CD14-positive monocyte (primary cell): Measurements from ENCODE around the gene CSNK2A3. TPM values are rescaled to one million over a fixed set of nuclear protein-coding genes. Genes with fewer than 3 reads are reported as not detected.

ENCODE experiments used
- DNase-seq, 3 donors: peaks; one replicate each; pipeline ENCODE4 v3.0.0-alpha.2; 2011 to 2022
- H2AFZ ChIP-seq: 2 replicates; pipeline ENCODE4 v1.6.0; 2012; ENCODE audit warnings: mild to moderate bottlenecking, low read depth, low read length, inconsistent platforms; ENCODE audit not compliant: insufficient read depth, poor library complexity, severe bottlenecking
- H3K27ac ChIP-seq, 2 donors: 1 replicate in 1 of 2; 2 replicates in 1 of 2; pipeline ENCODE4 v1.5.1; 2012 to 2013; ENCODE audit warnings: low read length in 2 of 2, control low read depth in 1 of 2, inconsistent platforms in 1 of 2, low read depth in 1 of 2, mild to moderate bottlenecking in 1 of 2
- H3K27me3 ChIP-seq, 2 donors: one replicate each; pipeline versions ENCODE4 v1.6.0 to v1.6.1; 2011 to 2013; ENCODE audit warnings: low read length in 2 of 2; ENCODE audit not compliant: control insufficient read depth in 2 of 2, insufficient read depth in 2 of 2
- H3K36me3 ChIP-seq, 2 donors: replicated peaks in 1 of 2; 1 replicate in 1 of 2; 2 replicates in 1 of 2; pipeline versions ENCODE4 v1.5.1 to v1.6.1; 2012 to 2013; ENCODE audit warnings: low read length in 2 of 2, control low read depth in 1 of 2, inconsistent platforms in 1 of 2, mild to moderate bottlenecking in 1 of 2; ENCODE audit not compliant: insufficient read depth in 2 of 2, control insufficient read depth in 1 of 2
- H3K4me1 ChIP-seq, 2 donors: 1 replicate in 1 of 2; 2 replicates in 1 of 2; pipeline versions ENCODE4 v1.5.1 to v1.6.1; 2012 to 2013; ENCODE audit warnings: low read length in 2 of 2, control low read depth in 1 of 2, inconsistent platforms in 1 of 2, mild to moderate bottlenecking in 1 of 2, moderate library complexity in 1 of 2; ENCODE audit not compliant: insufficient read depth in 2 of 2, control insufficient read depth in 1 of 2
- H3K4me2 ChIP-seq: replicated peaks from 2 replicates; pipeline ENCODE3; 2012; ENCODE audit warnings: low read length, moderate library complexity, mild to moderate bottlenecking; ENCODE audit not compliant: poor library complexity, severe bottlenecking; ENCODE audit errors: extremely low read depth
- H3K4me3 ChIP-seq, 3 experiments: fragments of 200-600 bp in 1 of 3; sonication (generic) in 1 of 3; replicated peaks in 1 of 3; 1 replicate in 2 of 3; 2 replicates in 1 of 3; pipeline ENCODE4 v1.5.1; 2011 to 2013; ENCODE audit warnings: low read length in 3 of 3, mild to moderate bottlenecking in 3 of 3, control low read depth in 2 of 3, low read depth in 2 of 3, inconsistent platforms in 1 of 3, moderate library complexity in 1 of 3
- H3K79me2 ChIP-seq: 2 replicates; pipeline ENCODE4 v1.6.0; 2012; ENCODE audit warnings: mild to moderate bottlenecking, control low read depth, inconsistent platforms, low read length, moderate library complexity; ENCODE audit not compliant: insufficient read depth
- H3K9ac ChIP-seq: 2 replicates; pipeline ENCODE4 v1.6.0; 2017; ENCODE audit warnings: low read length, mild to moderate bottlenecking; ENCODE audit not compliant: insufficient read depth, poor library complexity, severe bottlenecking
- H3K9me3 ChIP-seq, 2 donors: replicated peaks in 1 of 2; 1 replicate in 1 of 2; 2 replicates in 1 of 2; pipeline versions ENCODE4 v1.5.1 to v1.6.1; 2012 to 2013; ENCODE audit warnings: low read length in 2 of 2, control low read depth in 1 of 2; ENCODE audit not compliant: control insufficient read depth in 1 of 2, insufficient read depth in 1 of 2
- H4K20me1 ChIP-seq: 2 replicates; pipeline ENCODE4 v1.6.0; 2012; ENCODE audit warnings: mild to moderate bottlenecking, low read length, control low read depth, moderate library complexity; ENCODE audit not compliant: insufficient read depth
- H3K27ac Mint-ChIP-seq, 7 donors: one replicate each; pipeline ENCODE4 v1.8.0; 2020; ENCODE audit warnings: mild to moderate bottlenecking in 7 of 7, mixed read lengths in 7 of 7, moderate library complexity in 6 of 7, inconsistent platforms in 2 of 7
- H3K27me3 Mint-ChIP-seq, 3 donors: one replicate each; pipeline ENCODE4 v1.8.0; 2021 to 2022; ENCODE audit warnings: low read depth in 3 of 3, mild to moderate bottlenecking in 3 of 3, mixed read lengths in 3 of 3, moderate library complexity in 3 of 3, inconsistent platforms in 1 of 3
- H3K36me3 Mint-ChIP-seq, 2 donors: one replicate each; pipeline ENCODE4 v1.8.0; 2020; ENCODE audit warnings: mixed read lengths in 2 of 2, inconsistent platforms in 1 of 2, mild to moderate bottlenecking in 1 of 2
- H3K4me1 Mint-ChIP-seq: one replicate; pipeline ENCODE4 v1.8.0; 2020; ENCODE audit warnings: mild to moderate bottlenecking, mixed read lengths
- H3K4me3 Mint-ChIP-seq, 2 donors: one replicate each; pipeline ENCODE4 v1.8.0; 2020; ENCODE audit warnings: mild to moderate bottlenecking in 2 of 2, mixed read lengths in 2 of 2, moderate library complexity in 1 of 2
- H3K9me3 Mint-ChIP-seq, 7 donors: one replicate each; pipeline ENCODE4 v1.8.0; 2020 to 2022; ENCODE audit warnings: mixed read lengths in 7 of 7, mild to moderate bottlenecking in 6 of 7, moderate library complexity in 6 of 7, inconsistent platforms in 2 of 7
- WGBS: methylation state at CpG from one replicate; pipeline ENCODE4 v1.1.5; 2013; ENCODE audit warnings: missing lambda C conversion rate; ENCODE audit not compliant: insufficient coverage; 5-methylcytosine and 5-hydroxymethylcytosine counted together
- intact Hi-C, 2 donors: fragments of 100-400 bp; cut with micrococcal nuclease; formaldehyde crosslinking; loops; one replicate each; pipeline versions ENCODE4 v1.15.0 to v1.15.1; 2023
- polyA plus RNA-seq, 3 donors: library from polyadenylated mRNA; depleted of rRNA in 1 of 3; unstranded in 2 of 3; stranded (reverse) in 1 of 3; fragments of 300-500 nt in 2 of 3; fragments of >200 nt in 1 of 3; fragmentation: Illumina TruSeq in 2 of 3; gene quantifications; 1 replicate in 2 of 3; 2 replicates in 1 of 3; pipeline ENCODE4 v1.2.3, GENCODE V29; 2012 to 2021
- TF ChIP-seq, protein P1 (sequence below): fragments of 200-600 bp; IDR thresholded peaks from one replicate; pipeline ENCODE4 v1.8.0; 2022; ENCODE audit warnings: antibody characterized with exemption, mild to moderate bottlenecking

CSNK2A3 gene
- polyA plus RNA-seq, 3 donors = 0.28 to 0.86 (median 0.75) TPM

DNA sequence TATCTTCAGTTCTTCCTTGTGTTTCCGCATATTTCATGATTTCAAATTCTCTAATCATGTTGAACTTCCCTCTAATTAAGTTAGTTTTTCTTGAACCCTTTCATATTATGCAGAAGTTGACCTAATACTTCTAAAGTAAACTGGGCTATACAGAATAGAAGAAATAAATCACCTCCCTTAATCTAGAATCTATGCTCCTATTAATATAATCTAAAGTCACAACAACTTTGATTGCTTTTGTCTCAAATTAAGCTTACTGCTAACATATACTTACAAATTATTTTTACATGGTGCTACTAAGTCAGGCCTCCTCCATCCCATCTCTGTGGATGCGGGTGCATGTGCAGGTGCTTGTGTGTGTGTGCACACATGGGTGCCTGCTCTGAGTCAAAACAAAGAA, 27.3 kb upstream of the CSNK2A3 start:
- Histone ChIP-seq H3K9ac (no peak overlapping the region), H4K20me1 (no peaks in the 10 kb centered on the region), H3K4me3 (no peak overlapping the region), H2AFZ (no peak overlapping the region), H3K4me1 (no peaks in the 10 kb centered on the region), H3K4me2 (no peak overlapping the region), H3K9me3 (no peaks in the 10 kb centered on the region), H3K27ac (no peak overlapping the region), H3K36me3 (no peaks in the 10 kb centered on the region), H3K27me3 (no peaks in the 10 kb centered on the region), H3K79me2 (no peaks in the 10 kb centered on the region)
- Mint-ChIP-seq H3K9me3 (peaks cover 0 to 7% (median 0%) of the 10 kb centered on the region in 7 donors), H3K4me1 (no peaks in the 10 kb centered on the region), H3K27me3 (peaks cover 1 to 21% (median 11%) of the 10 kb centered on the region in 3 donors), H3K36me3 (no peaks in the 10 kb centered on the region), H3K27ac (no peak overlapping the region), H3K4me3 (no peak overlapping the region)
- intact Hi-C loops = no loop called here
- no peak for DNase-seq
- TF ChIP-seq, protein P1, sequence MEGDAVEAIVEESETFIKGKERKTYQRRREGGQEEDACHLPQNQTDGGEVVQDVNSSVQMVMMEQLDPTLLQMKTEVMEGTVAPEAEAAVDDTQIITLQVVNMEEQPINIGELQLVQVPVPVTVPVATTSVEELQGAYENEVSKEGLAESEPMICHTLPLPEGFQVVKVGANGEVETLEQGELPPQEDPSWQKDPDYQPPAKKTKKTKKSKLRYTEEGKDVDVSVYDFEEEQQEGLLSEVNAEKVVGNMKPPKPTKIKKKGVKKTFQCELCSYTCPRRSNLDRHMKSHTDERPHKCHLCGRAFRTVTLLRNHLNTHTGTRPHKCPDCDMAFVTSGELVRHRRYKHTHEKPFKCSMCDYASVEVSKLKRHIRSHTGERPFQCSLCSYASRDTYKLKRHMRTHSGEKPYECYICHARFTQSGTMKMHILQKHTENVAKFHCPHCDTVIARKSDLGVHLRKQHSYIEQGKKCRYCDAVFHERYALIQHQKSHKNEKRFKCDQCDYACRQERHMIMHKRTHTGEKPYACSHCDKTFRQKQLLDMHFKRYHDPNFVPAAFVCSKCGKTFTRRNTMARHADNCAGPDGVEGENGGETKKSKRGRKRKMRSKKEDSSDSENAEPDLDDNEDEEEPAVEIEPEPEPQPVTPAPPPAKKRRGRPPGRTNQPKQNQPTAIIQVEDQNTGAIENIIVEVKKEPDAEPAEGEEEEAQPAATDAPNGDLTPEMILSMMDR = no peak
- no CpG with 5 or more reads among the region's 2 CpGs for WGBS

DNA sequence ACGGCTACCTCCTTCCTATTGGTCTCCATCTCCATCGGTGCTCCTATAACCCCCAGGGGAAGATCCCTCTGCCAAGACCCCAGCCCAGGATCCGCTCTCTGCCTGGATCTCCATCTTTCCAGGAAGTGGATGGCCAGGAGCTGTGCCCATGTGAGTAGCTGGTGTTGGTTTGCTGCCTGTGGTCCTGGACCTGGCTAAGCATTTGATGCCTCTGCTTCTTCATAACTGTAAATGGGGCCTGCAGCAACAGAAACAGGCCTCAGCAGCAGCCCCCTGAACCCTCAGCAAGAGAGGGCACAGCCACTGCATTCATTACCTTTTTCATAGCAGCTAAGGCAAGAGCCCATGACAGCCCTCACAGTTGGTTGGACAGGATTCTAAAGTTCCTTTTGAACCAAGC, 26.6 kb upstream of the CSNK2A3 start:
- H3K9me3 ChIP-seq = no peaks in the 10 kb centered on the region
- H3K9ac ChIP-seq = no peak overlapping the region
- H3K27ac ChIP-seq = no peak overlapping the region
- Mint-ChIP-seq H3K4me1 (no peaks in the 10 kb centered on the region), H3K36me3 (no peaks in the 10 kb centered on the region), H3K27me3 (peaks cover 1 to 21% (median 12%) of the 10 kb centered on the region in 3 donors), H3K4me3 (no peak overlapping the region), H3K9me3 (peaks cover 0 to 2% (median 0%) of the 10 kb centered on the region in 7 donors), H3K27ac (no peak overlapping the region)
- no peak for DNase-seq
- H3K27me3 ChIP-seq = no peaks in the 10 kb centered on the region
- WGBS = 94% methylated on average over 3 of the region's 3 CpGs
- no peaks in the 10 kb centered on the region for H3K4me1 ChIP-seq
- intact Hi-C loops = no loop called here
- H3K79me2 ChIP-seq = no peaks in the 10 kb centered on the region
- no peaks in the 10 kb centered on the region for H4K20me1 ChIP-seq
- H3K4me2 ChIP-seq = no peak overlapping the region
- no peak overlapping the region for H3K4me3 ChIP-seq
- no peak overlapping the region for H2AFZ ChIP-seq
- TF ChIP-seq, protein P1 = no peak
- H3K36me3 ChIP-seq = no peaks in the 10 kb centered on the region
